Measurements from ENCODE around the gene MRPL10.

The MRPL10 gene

DNA sequence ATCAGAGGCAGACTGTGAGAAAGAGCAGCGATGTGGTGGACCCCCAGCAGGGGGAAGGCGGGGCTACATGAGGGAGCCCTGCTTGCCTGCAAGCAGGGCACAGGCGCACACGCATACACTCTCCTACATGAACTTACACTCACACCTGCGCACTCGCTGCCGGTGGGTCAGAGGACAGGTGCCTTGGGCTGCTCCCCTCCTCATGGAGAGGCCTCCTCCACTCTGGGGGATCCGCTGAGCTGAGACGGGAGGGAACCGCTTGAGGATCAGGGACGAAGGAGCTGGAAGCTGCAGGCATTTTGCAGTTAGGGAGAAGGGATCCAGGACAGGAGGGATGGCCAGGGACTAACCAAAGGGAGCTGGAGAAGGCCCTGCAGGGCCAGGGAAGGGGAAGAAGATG, 23.9 kb downstream of the MRPL10 start:
- H3K27me3 ChIP-seq (ENCODE audit: low read length): no peaks in the 10 kb centered on the region
- H3K4me3 ChIP-seq (ENCODE audit: insufficient read depth, low read length, poor library complexity, severe bottlenecking): no peak overlapping the region
- H3K79me2 ChIP-seq (ENCODE audit: insufficient read depth, low read length): no peaks in the 10 kb centered on the region
- H3K9me3 ChIP-seq (ENCODE audit: insufficient read depth, low read length): no peaks in the 10 kb centered on the region
- H3K4me2 ChIP-seq (ENCODE audit: low read depth, low read length, poor library complexity, severe bottlenecking): no peak overlapping the region
- TF ChIP-seq EZH2phosphoT487 (conservative IDR thresholded peaks at IDR 0.05; ENCODE audit: low read length): no peak
- TF ChIP-seq, protein P1, sequence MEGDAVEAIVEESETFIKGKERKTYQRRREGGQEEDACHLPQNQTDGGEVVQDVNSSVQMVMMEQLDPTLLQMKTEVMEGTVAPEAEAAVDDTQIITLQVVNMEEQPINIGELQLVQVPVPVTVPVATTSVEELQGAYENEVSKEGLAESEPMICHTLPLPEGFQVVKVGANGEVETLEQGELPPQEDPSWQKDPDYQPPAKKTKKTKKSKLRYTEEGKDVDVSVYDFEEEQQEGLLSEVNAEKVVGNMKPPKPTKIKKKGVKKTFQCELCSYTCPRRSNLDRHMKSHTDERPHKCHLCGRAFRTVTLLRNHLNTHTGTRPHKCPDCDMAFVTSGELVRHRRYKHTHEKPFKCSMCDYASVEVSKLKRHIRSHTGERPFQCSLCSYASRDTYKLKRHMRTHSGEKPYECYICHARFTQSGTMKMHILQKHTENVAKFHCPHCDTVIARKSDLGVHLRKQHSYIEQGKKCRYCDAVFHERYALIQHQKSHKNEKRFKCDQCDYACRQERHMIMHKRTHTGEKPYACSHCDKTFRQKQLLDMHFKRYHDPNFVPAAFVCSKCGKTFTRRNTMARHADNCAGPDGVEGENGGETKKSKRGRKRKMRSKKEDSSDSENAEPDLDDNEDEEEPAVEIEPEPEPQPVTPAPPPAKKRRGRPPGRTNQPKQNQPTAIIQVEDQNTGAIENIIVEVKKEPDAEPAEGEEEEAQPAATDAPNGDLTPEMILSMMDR (IDR thresholded peaks at IDR 0.05; ENCODE audit: insufficient read depth, low read length, poor library complexity, severe bottlenecking): no peak
- no peak overlapping the region for H3K9ac ChIP-seq (ENCODE audit: low read length)
- H3F3A ChIP-seq (ENCODE audit: insufficient read depth): no peaks in the 10 kb centered on the region
- H3K27ac ChIP-seq (ENCODE audit: low read depth, low read length): no peak overlapping the region
- no peaks in the 10 kb centered on the region for H3K9me2 ChIP-seq (replicated peaks; ENCODE audit: insufficient read depth, low read length)
- H3K36me3 ChIP-seq (ENCODE audit: low read length): no peaks in the 10 kb centered on the region
- no peaks in the 10 kb centered on the region for H4K20me1 ChIP-seq (ENCODE audit: low read depth, low read length)
- no peak overlapping the region for H2AFZ ChIP-seq (ENCODE audit: low read depth, low read length, severe bottlenecking)

DNA sequence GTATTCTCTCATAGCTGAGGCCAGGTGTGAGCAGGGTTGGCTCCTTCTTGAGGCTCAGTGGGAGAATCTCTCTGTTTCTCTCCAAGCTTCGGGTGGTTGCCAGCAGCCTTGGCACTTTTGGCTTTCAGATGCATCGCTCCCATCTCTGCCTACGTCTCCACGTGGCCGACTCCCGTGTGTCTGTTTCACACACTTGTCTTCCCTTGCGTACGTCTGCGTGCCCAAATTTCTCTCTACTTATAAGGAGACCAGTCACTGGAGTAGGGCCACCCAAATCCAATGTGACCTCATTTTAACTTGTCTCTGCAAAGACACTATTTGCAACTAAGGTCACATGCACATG, 24.5 kb downstream of the MRPL10 start:
- Histone ChIP-seq H3F3A (ENCODE audit: insufficient read depth) (no peaks in the 10 kb centered on the region), H3K9me2 (replicated peaks; ENCODE audit: insufficient read depth, low read length) (no peaks in the 10 kb centered on the region), H3K79me2 (ENCODE audit: insufficient read depth, low read length) (no peaks in the 10 kb centered on the region), H3K36me3 (ENCODE audit: low read length) (no peaks in the 10 kb centered on the region), H3K4me2 (ENCODE audit: low read depth, low read length, poor library complexity, severe bottlenecking) (no peak overlapping the region), H2AFZ (ENCODE audit: low read depth, low read length, severe bottlenecking) (no peak overlapping the region), H3K27me3 (ENCODE audit: low read length) (no peaks in the 10 kb centered on the region), H3K27ac (ENCODE audit: low read depth, low read length) (no peak overlapping the region), H3K9me3 (ENCODE audit: insufficient read depth, low read length) (no peaks in the 10 kb centered on the region), H3K4me3 (ENCODE audit: insufficient read depth, low read length, poor library complexity, severe bottlenecking) (no peak overlapping the region), H3K9ac (ENCODE audit: low read length) (no peak overlapping the region), H4K20me1 (ENCODE audit: low read depth, low read length) (no peaks in the 10 kb centered on the region)
- TF ChIP-seq EZH2phosphoT487 (conservative IDR thresholded peaks at IDR 0.05; ENCODE audit: low read length): no peak
- TF ChIP-seq, protein P1 (IDR thresholded peaks at IDR 0.05; ENCODE audit: insufficient read depth, low read length, poor library complexity, severe bottlenecking): no peak

DNA sequence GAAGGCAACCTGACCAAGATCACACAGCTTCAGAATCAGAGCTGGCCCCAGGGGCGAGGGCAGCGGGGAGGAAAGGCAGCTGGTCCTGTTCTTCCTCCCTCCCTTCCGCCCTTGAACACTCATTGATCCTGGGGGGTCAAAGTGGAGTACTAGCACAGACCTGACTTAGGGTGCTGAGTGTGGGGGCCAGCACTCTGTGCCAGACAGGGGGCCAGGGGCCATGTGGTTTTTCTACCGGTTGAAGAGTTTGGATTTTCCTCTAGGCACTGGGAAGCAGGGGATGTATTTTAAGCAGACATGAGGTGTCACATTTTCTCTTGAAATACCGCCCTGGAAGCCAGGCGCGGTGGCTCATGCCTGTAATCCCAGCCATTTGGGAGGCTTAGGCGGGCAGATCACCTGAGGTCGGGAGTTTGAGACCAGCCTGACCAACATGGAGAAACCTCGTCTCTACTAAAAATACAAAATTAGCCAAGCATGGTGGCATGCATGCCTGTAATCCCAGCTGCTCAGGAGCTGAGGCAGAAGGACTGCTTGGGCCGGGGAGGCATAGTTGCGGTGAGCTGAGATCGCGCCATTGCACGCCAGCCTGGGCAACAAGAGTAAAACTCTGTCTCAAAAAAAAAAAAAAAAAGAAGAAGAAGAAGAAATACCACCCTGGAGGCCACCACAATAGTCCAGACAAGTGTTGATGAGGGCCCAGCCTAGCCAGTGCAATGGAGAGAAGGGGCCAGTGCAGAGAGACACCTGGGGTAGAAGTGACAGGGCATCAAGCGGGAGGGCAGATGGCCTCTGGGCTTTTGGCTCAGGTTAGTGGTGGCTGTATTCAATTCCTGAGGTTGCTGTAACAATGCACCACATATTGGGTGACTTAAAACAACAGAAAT, 25.1 kb downstream of the MRPL10 start:
- no peaks in the 10 kb centered on the region for H4K20me1 ChIP-seq (ENCODE audit: low read depth, low read length)
- H3K9me2 ChIP-seq (replicated peaks; ENCODE audit: insufficient read depth, low read length): no peaks in the 10 kb centered on the region
- no peak overlapping the region for H3K4me2 ChIP-seq (ENCODE audit: low read depth, low read length, poor library complexity, severe bottlenecking)
- no peaks in the 10 kb centered on the region for H3F3A ChIP-seq (ENCODE audit: insufficient read depth)
- no peak overlapping the region for H3K27ac ChIP-seq (ENCODE audit: low read depth, low read length)
- H3K9me3 ChIP-seq (ENCODE audit: insufficient read depth, low read length): no peaks in the 10 kb centered on the region
- no peak overlapping the region for H2AFZ ChIP-seq (ENCODE audit: low read depth, low read length, severe bottlenecking)
- no peaks in the 10 kb centered on the region for H3K79me2 ChIP-seq (ENCODE audit: insufficient read depth, low read length)
- H3K27me3 ChIP-seq (ENCODE audit: low read length): no peaks in the 10 kb centered on the region
- H3K4me3 ChIP-seq (ENCODE audit: insufficient read depth, low read length, poor library complexity, severe bottlenecking): no peak overlapping the region
- H3K9ac ChIP-seq (ENCODE audit: low read length): no peak overlapping the region
- H3K36me3 ChIP-seq (ENCODE audit: low read length): no peaks in the 10 kb centered on the region
- TF ChIP-seq, protein P1 (IDR thresholded peaks at IDR 0.05; ENCODE audit: insufficient read depth, low read length, poor library complexity, severe bottlenecking): no peak
- no peak for TF ChIP-seq EZH2phosphoT487 (conservative IDR thresholded peaks at IDR 0.05; ENCODE audit: low read length)

Data from SU-DHL-6 (cell line).